PFSK-1 (cell line): ENCODE measurements around the gene KLK6.

ENCODE experiments used
- POLR2AphosphoS5 ChIP-seq: IDR thresholded peaks from 2 replicates; pipeline ENCODE4 v1.6.1; 2012; ENCODE audit warnings: low read depth, mild to moderate bottlenecking, control low read depth, low read length, moderate library complexity
- REST ChIP-seq, 2 experiments: IDR thresholded peaks; 2 replicates each; pipeline versions ENCODE4 v1.6.1 to v1.8.0; 2011 to 2012; ENCODE audit warnings: low read depth in 2 of 2, low read length in 2 of 2, control low read depth in 1 of 2, inconsistent platforms in 1 of 2, mild to moderate bottlenecking in 1 of 2, moderate library complexity in 1 of 2; ENCODE audit not compliant: insufficient read depth in 1 of 2
- SIN3A ChIP-seq: IDR thresholded peaks from 2 replicates; pipeline ENCODE4 v1.6.1; 2012; ENCODE audit warnings: mild to moderate bottlenecking, low read length, moderate library complexity, borderline replicate concordance; ENCODE audit not compliant: insufficient read depth

DNA sequence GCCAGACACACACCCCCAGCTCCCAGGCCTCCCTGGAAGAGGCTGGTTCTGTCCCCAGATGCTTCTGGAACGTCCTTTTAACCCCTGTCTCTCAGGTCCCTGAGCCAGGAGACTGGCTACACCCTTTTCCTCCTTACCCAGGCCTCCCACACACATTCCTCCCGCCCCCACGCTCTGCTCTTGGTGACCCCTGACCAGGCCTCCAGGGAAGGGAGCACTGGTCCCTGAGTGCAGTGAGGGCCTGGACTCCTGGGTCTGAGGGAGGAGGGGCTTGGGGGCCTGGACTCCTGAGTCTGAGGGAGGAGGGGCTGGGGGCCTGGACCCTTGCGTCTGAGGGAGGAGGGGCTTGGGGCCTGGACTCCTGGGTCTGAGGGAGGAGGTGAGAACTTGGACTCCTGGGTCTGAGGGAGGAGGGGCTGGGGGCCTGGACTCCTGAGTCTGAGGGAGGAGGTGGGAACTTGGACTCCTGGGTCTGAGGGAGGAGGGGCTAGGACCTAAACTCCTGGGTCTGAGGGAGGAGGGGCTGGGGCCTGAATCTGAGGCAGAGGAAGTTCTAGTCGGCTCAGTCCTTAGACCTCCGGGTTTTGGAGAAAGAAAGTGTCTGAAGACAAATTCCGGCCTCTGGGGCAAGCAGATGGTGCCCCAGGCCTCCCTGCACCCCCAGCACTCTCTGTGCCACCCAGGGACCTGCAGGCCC lies 527 bp downstream of the KLK6 start:
- TF ChIP-seq SIN3A (no peak), POLR2AphosphoS5 (no peak), REST (IDR thresholded peaks at IDR 0.05; ENCODE audit: insufficient read depth in 1 of 2, low read depth in 2 of 2, low read length in 2 of 2) (no peak)
